Kidney epithelial cell (primary cell): ENCODE measurements around the gene NINJ1. TPM values are rescaled to one million over a fixed set of nuclear protein-coding genes. Genes with fewer than 3 reads are reported as not detected.
"Not testable (repeated sequence)": the region's sequence is repeated elsewhere in the genome, so short reads cannot be mapped to it uniquely, and the experiment has no call there.

Experiments used
- DNase-seq: peaks from one replicate; pipeline ENCODE4 v3.0.0-alpha.2; 2010; ENCODE audit warnings: low read depth
- H3K27me3 ChIP-seq: 2 replicates; pipeline ENCODE4 v1.6.0; 2011; ENCODE audit warnings: low read length; ENCODE audit not compliant: control insufficient read depth, insufficient read depth
- H3K36me3 ChIP-seq: 2 replicates; pipeline ENCODE4 v1.5.1; 2011; ENCODE audit warnings: low read length; ENCODE audit not compliant: control insufficient read depth, insufficient read depth
- H3K4me3 ChIP-seq: 2 replicates; pipeline ENCODE4 v1.5.1; 2011; ENCODE audit warnings: low read depth, mild to moderate bottlenecking, control low read depth, low read length
- total RNA-seq: library from RNA; depleted of rRNA; stranded (reverse); fragments of >200 nt; gene quantifications from 2 replicates; pipeline ENCODE4 v1.2.3, GENCODE V29; 2015
- TF ChIP-seq, protein P1 (sequence below): IDR thresholded peaks from 2 replicates; pipeline ENCODE4 v1.5.1; 2011; ENCODE audit warnings: mild to moderate bottlenecking, moderate library complexity, low read length, control low read depth, inconsistent platforms; ENCODE audit not compliant: insufficient read depth, poor library complexity, severe bottlenecking

The NINJ1 gene
- total RNA-seq, 1 donor from 2014 or later: 66.4 TPM

DNA sequence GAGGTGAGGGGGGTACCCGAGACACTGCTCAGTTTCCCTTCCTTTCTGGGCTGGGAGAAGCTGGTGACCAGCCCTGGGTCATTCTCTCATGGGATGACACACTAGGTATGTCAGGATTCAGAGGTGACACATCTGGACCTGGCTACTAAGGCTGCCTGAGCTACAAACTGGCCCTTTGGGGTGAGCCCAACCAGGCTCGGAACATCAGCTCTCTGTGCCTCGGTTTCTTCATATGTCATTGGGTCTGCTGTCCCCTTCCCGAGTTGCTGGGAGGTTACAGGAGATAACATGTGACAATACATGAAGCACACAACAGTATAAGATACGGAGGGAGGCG is 26.3 kb downstream of the NINJ1 start:
- DNase-seq: no peak
- no peaks in the 10 kb centered on the region for H3K27me3 ChIP-seq
- TF ChIP-seq, protein P1, sequence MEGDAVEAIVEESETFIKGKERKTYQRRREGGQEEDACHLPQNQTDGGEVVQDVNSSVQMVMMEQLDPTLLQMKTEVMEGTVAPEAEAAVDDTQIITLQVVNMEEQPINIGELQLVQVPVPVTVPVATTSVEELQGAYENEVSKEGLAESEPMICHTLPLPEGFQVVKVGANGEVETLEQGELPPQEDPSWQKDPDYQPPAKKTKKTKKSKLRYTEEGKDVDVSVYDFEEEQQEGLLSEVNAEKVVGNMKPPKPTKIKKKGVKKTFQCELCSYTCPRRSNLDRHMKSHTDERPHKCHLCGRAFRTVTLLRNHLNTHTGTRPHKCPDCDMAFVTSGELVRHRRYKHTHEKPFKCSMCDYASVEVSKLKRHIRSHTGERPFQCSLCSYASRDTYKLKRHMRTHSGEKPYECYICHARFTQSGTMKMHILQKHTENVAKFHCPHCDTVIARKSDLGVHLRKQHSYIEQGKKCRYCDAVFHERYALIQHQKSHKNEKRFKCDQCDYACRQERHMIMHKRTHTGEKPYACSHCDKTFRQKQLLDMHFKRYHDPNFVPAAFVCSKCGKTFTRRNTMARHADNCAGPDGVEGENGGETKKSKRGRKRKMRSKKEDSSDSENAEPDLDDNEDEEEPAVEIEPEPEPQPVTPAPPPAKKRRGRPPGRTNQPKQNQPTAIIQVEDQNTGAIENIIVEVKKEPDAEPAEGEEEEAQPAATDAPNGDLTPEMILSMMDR: no peak
- peaks cover 1% of the 10 kb centered on the region for H3K36me3 ChIP-seq
- no peak overlapping the region for H3K4me3 ChIP-seq

DNA sequence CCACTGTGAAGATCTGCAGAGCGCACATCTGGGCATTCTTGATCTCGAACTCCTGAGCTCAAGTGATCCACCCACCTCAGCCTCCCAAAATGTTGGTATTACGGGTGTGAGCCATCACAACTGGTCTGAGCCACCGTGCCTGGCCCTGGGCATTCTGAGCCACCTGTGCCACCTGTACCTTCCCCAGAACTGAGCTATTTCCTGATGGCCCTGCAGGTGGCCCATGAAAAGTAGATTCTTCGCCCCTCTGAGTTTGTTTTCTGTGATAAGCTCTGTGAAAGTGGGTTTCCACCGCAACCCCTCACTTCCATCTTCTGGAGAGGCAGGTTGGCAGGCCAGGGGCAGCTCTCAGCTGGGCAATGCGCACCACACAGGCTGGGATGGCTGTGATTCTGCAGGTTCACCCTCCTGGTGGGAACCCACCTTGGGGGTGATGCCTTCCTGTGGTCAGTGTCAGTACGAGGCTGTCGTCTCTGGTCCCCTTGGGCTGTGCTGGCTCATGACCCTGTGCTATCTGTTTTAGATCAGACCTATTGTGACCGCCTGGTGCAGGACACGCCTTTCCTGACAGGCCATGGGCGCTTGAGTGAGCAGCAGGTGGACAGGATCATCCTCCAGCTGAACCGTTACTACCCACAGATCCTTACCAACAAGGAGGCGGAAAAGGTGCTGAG is 26.8 kb downstream of the NINJ1 start:
- DNase-seq: no peak
- no peak overlapping the region for H3K4me3 ChIP-seq
- peaks cover under 1% of the 10 kb centered on the region for H3K36me3 ChIP-seq
- TF ChIP-seq, protein P1: no peak
- no peaks in the 10 kb centered on the region for H3K27me3 ChIP-seq

DNA sequence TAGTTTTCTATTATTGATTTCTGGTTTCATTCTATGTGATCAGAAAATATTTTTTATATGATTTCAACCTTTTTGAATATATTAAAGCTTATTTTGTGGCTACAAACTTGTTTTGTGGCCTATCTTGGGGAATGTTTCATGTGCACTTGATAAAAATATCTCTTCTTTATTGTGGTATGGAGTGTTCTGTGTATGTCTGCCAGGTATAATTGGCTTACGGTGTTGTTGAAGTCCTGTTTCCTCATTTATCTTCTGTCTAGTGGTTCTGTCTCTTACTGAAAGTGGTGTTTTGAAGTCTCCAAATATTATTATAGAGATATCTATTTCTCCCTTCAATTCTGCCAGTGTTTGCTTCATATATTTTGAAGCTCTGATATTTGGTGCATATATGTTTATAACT is 28.4 kb downstream of the NINJ1 start:
- TF ChIP-seq, protein P1: no peak
- H3K4me3 ChIP-seq: no peak overlapping the region
- H3K36me3 ChIP-seq: no peaks in the 10 kb centered on the region
- DNase-seq: no peak
- no peaks in the 10 kb centered on the region for H3K27me3 ChIP-seq

DNA sequence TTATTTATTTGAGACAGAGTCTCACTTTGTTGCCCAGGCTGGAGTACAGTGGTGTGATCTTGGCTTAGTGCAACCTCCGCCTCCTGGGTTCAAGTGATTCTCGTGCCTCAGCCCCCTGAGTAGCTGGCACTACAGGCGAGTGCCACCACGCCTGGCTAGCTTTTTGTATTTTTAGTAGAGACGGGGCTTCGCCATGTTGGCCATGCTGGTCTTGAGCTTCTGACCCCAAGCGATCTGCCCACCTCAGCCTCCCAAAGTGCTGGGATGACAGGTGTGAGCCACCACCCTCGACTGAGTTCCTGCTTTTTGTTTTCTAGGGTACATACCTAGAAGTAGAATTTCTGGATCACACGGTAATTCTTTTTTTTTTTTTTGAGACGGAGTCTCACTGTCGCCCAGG is 33.0 kb downstream of the NINJ1 start:
- DNase-seq: not testable (repeated sequence)

GRCh38 chr9:93100276-93100636 is 33.8 kb downstream of the NINJ1 start:
- no peak overlapping the region for H3K4me3 ChIP-seq
- H3K27me3 ChIP-seq: no peaks in the 10 kb centered on the region
- no peak for DNase-seq
- no peaks in the 10 kb centered on the region for H3K36me3 ChIP-seq
- TF ChIP-seq, protein P1: no peak

More for the DNA sequence above, 33.0 kb downstream of the NINJ1 start:
- not testable (repeated sequence) for H3K36me3 ChIP-seq, H3K27me3 ChIP-seq, H3K4me3 ChIP-seq

DNA sequence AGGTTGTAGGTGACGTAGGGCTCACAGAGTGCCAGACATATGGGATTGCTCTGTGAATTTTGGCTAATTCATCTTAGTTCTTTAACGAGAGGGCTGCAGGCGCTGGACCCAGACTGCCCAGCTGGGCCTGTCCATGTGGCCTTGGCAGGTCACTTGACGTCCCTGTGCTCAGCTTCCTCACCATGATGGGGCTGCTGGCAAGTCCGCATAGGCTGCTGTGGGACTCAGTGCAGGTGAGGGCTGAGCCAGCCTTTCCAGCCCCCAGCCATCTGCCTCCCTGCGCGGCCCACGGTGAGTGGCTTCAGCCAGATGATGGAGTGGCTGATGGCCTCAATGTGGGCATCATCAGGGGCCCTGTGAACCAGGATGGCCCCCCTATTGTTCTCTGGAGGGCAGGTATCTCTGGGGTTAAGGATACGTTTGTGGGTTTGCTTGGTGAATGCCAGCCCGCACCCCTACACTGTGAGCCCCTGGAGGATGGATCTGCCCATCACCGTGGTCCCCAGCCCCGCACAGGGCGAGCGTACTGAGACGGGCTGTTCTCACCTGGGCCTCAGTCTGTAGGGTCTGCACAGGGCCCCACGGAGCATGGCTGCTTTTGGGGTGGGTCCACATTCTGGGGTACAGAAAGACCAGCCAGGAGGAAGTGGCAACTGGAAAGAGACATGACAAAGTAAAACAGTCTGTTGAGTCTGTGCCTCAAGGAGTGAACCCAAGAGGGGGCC is 34.3 kb downstream of the NINJ1 start:
- no peaks in the 10 kb centered on the region for H3K27me3 ChIP-seq
- TF ChIP-seq, protein P1: no peak
- no peaks in the 10 kb centered on the region for H3K36me3 ChIP-seq
- DNase-seq: no peak
- H3K4me3 ChIP-seq: no peak overlapping the region
